WI38 (cell line): ENCODE results near the gene MLLT1.

Experiments used
- H3K4me3 ChIP-seq: 2 replicates; pipeline ENCODE4 v1.5.1; 2011; ENCODE audit warnings: low read depth, mild to moderate bottlenecking, control low read depth, low read length
- CTCF ChIP-seq: IDR thresholded peaks from 2 replicates; pipeline ENCODE4 v1.5.1; 2012; ENCODE audit warnings: low read depth, mild to moderate bottlenecking, control low read depth, low read length

Gene MLLT1

GRCh38 chr19:6253954-6254733 is 25.6 kb downstream of the MLLT1 start:
- TF ChIP-seq CTCF: no peak
- H3K4me3 ChIP-seq: no peak overlapping the region

GRCh38 chr19:6252066-6252465 is 27.7 kb downstream of the MLLT1 start:
- no peak overlapping the region for H3K4me3 ChIP-seq
- TF ChIP-seq CTCF: no peak

GRCh38 chr19:6250909-6251308 is 28.9 kb downstream of the MLLT1 start:
- no peak for TF ChIP-seq CTCF
- no peak overlapping the region for H3K4me3 ChIP-seq

- no peak for TF ChIP-seq CTCF
These were observed 29.7 kb downstream of the MLLT1 start for GRCh38 chr19:6250024-6250615.

GRCh38 chr19:6249296-6249695 is 30.5 kb downstream of the MLLT1 start:
- no peak for TF ChIP-seq CTCF
- H3K4me3 ChIP-seq: no peak overlapping the region

More at GRCh38 chr19:6250024-6250615, 29.7 kb downstream of the MLLT1 start:
- H3K4me3 ChIP-seq: no peak overlapping the region

GRCh38 chr19:6248844-6249243 is 30.9 kb downstream of the MLLT1 start:
- H3K4me3 ChIP-seq: no peak overlapping the region
- TF ChIP-seq CTCF: no peak

GRCh38 chr19:6248341-6248740 is 31.4 kb downstream of the MLLT1 start:
- TF ChIP-seq CTCF: no peak
- H3K4me3 ChIP-seq: no peak overlapping the region
